ENCODE data around the gene PLCD3. TPM values are rescaled to one million over a fixed set of nuclear protein-coding genes. Genes with fewer than 3 reads are reported as not detected.

PLCD3 gene
- total and polyA plus RNA-seq, 5 donors, result 94.2 to 164 (median 133) TPM

- H3K27ac ChIP-seq (ENCODE audit: low read length), result peak overlapping the region; percentile 63
- intact Hi-C loops (cut with DNase I), result no loop called here
- WGBS, result 65% methylated on average over 3 of the region's 3 CpGs
- H3K4me1 ChIP-seq (ENCODE audit: control insufficient read depth, insufficient read depth, low read length), result peaks cover 5% of the 10 kb centered on the region
- H3K4me3 ChIP-seq (ENCODE audit: low read length), result no peak overlapping the region
- H3K9me3 ChIP-seq (ENCODE audit: control insufficient read depth, low read length), result no peaks in the 10 kb centered on the region
- H3K27me3 ChIP-seq (ENCODE audit: control insufficient read depth, insufficient read depth), result no peaks in the 10 kb centered on the region
- ATAC-seq (peak; percentile 15 to 28), DNase-seq (no peak)
Observed at GRCh38 chr17:45087504-45087975, 44.8 kb downstream of the PLCD3 start.

DNA sequence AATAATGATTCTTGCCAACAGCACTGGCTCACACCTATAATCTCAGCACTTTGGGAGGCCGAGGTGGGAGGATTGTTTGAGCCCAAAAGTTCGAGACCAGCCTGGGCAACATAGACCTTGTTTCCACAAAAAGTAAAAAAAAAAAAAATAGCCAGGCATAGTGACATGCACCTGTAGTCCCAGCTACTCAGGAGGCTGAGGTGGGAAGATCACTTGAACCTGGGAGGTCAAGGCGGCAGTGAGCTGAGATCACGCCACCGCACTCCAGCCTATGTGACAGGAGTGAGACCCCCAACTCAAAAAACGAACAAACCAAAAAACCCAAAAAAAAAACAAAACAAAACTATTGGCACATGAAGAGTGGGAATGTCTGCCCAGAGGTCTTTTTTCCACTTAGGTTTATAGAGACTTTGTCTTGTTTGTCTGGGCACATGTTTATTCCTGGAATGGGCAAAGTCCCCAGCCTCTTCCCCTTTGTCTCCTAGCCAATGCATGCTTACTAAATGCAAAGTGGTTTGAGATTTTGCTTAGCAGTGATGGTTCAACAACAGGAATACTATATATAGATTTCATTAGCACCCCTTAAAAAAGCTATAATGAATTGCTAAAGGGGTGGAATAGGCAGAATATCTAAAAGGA, 45.3 kb downstream of the PLCD3 start:
- H3K4me1 ChIP-seq (ENCODE audit: control insufficient read depth, insufficient read depth, low read length), result peaks cover 2% of the 10 kb centered on the region
- DNase-seq (no peak), ATAC-seq (no peak)
- H3K4me3 ChIP-seq (ENCODE audit: low read length), result no peak overlapping the region
- intact Hi-C loops (cut with DNase I), result no loop called here
- no peaks in the 10 kb centered on the region for H3K27me3 ChIP-seq (ENCODE audit: control insufficient read depth, insufficient read depth)
- WGBS, result 93% methylated on average over 6 of the region's 6 CpGs
- H3K9me3 ChIP-seq (ENCODE audit: control insufficient read depth, low read length), result no peaks in the 10 kb centered on the region
- no peak overlapping the region for H3K27ac ChIP-seq (ENCODE audit: low read length)

GRCh38 chr17:45086391-45086790, 45.9 kb downstream of the PLCD3 start:
- Histone ChIP-seq H3K4me1 (ENCODE audit: control insufficient read depth, insufficient read depth, low read length) (peaks cover 2% of the 10 kb centered on the region), H3K4me3 (ENCODE audit: low read length) (no peak overlapping the region), H3K9me3 (ENCODE audit: control insufficient read depth, low read length) (no peaks in the 10 kb centered on the region), H3K27me3 (ENCODE audit: control insufficient read depth, insufficient read depth) (no peaks in the 10 kb centered on the region), H3K27ac (ENCODE audit: low read length) (no peak overlapping the region)
- no peak for ATAC-seq
- WGBS, result 90% methylated on average over 4 of the region's 4 CpGs
- intact Hi-C loops (cut with DNase I), result no loop called here
- DNase-seq, result no peak

GRCh38 chr17:45081047-45081703, 51.1 kb downstream of the PLCD3 start:
- Histone ChIP-seq H3K27ac (ENCODE audit: low read length) (no peak overlapping the region), H3K4me1 (ENCODE audit: control insufficient read depth, insufficient read depth, low read length) (no peaks in the 10 kb centered on the region), H3K4me3 (ENCODE audit: low read length) (no peak overlapping the region), H3K27me3 (ENCODE audit: control insufficient read depth, insufficient read depth) (no peaks in the 10 kb centered on the region), H3K9me3 (ENCODE audit: control insufficient read depth, low read length) (no peaks in the 10 kb centered on the region)
- DNase-seq, result no peak
- WGBS, result 70% methylated on average over 6 of the region's 6 CpGs
- intact Hi-C loops (cut with DNase I), result no loop called here
- ATAC-seq, result no peak

DNA sequence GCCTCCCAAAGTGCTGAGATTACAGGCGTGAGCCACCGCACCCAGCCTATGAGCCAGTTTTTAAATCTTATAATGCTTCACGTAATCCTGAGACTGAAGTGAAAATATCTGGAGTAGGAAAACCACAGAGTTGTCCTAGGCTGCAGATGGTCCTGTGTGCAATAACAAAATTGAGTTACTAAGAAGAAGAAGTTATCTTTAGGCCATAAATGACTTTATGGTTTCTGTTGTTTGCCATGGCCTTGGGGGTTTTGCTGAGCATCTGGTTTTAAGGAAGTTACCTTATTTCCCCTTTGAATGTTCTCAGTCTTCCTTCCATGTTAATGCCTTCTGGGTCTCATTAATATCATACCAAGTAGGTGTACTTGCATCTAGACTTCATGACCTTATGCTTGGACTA, 54.7 kb downstream of the PLCD3 start:
- WGBS, result 87% methylated on average over 3 of the region's 3 CpGs
- intact Hi-C loops (cut with DNase I), result no loop called here
- no peak overlapping the region for H3K4me3 ChIP-seq (ENCODE audit: low read length)
- no peaks in the 10 kb centered on the region for H3K27me3 ChIP-seq (ENCODE audit: control insufficient read depth, insufficient read depth)
- ATAC-seq, result no peak
- no peak overlapping the region for H3K27ac ChIP-seq (ENCODE audit: low read length)
- H3K4me1 ChIP-seq (ENCODE audit: control insufficient read depth, insufficient read depth, low read length), result no peaks in the 10 kb centered on the region
- H3K9me3 ChIP-seq (ENCODE audit: control insufficient read depth, low read length), result no peaks in the 10 kb centered on the region
- no peak for DNase-seq

DNA sequence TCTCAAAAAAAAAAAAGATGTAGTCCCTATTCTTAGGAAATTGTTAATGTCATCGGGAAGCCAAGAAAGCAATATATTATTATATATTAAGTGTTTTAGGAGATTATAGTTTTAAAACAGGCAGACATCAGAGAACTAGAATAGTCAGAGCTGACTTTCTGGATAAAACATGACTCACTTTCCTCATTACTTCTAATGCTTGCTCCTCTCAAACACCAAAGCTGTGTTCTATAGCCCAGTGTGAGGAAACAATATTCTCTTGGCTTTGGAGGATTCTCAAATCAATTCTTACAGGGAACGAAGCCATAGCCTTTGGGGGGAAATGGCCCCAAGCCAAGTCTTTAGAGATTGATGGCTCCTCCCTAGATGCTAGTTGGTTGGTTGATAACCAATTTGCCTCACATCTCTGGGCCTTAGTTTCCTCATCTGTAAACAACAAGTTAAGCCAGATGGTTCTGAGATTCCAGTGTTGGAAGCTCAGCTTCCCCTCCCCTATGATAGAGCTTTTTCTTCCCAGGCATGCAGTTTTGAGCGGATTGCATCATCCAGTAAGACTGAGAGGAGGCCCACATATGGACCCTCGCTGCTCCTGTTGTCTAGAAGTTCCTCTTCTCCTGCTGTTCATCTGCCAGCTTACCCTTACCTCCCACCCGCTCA, 58.8 kb downstream of the PLCD3 start:
- H3K4me1 ChIP-seq (ENCODE audit: control insufficient read depth, insufficient read depth, low read length), result no peaks in the 10 kb centered on the region
- intact Hi-C loops (cut with DNase I), result no loop called here

DNA sequence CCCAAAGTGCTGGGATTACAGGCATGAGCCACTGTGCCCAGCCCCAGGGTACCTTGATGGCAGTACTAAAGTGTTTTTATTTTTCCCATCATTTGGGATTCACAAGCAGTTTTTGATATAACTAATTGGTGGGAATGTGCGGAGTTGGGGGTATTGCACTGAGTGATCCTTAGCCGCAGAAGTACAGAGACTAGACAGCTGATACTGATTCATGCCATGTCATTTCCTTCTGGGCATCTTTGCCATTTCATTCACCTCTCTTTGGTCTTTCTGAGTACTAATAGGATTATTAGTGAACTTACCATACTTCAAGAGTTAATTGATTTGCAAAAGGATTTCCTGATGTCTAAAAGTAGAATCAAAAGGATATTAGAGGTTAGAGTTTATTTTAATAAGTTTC, 61.5 kb downstream of the PLCD3 start:
- Histone ChIP-seq H3K4me1 (ENCODE audit: control insufficient read depth, insufficient read depth, low read length) (peaks cover 2% of the 10 kb centered on the region), H3K9me3 (ENCODE audit: control insufficient read depth, low read length) (no peaks in the 10 kb centered on the region), H3K27me3 (ENCODE audit: control insufficient read depth, insufficient read depth) (no peaks in the 10 kb centered on the region), H3K27ac (ENCODE audit: low read length) (no peak overlapping the region), H3K4me3 (ENCODE audit: low read length) (no peak overlapping the region)
- ATAC-seq (no peak), DNase-seq (no peak)
- 94% methylated on average over 2 of the region's 2 CpGs for WGBS
- intact Hi-C loops (cut with DNase I), result no loop called here

More for the DNA sequence above, 58.8 kb downstream of the PLCD3 start:
- H3K27ac ChIP-seq (ENCODE audit: low read length), result peak overlapping the region; percentile 17
- no peaks in the 10 kb centered on the region for H3K9me3 ChIP-seq (ENCODE audit: control insufficient read depth, low read length)
- H3K27me3 ChIP-seq (ENCODE audit: control insufficient read depth, insufficient read depth), result no peaks in the 10 kb centered on the region
- peak; percentile 78 to 79 for ATAC-seq
- no peak overlapping the region for H3K4me3 ChIP-seq (ENCODE audit: low read length)
- 64% methylated on average over 5 of the region's 5 CpGs for WGBS
- DNase-seq, result peak in 1 of 3 donors; percentile 43

GRCh38 chr17:45070001-45070400, 62.3 kb downstream of the PLCD3 start:
- Histone ChIP-seq H3K4me1 (ENCODE audit: control insufficient read depth, insufficient read depth, low read length) (peaks cover 2% of the 10 kb centered on the region), H3K27ac (ENCODE audit: low read length) (no peak overlapping the region), H3K4me3 (ENCODE audit: low read length) (no peak overlapping the region), H3K27me3 (ENCODE audit: control insufficient read depth, insufficient read depth) (no peaks in the 10 kb centered on the region), H3K9me3 (ENCODE audit: control insufficient read depth, low read length) (no peaks in the 10 kb centered on the region)
- DNase-seq (no peak), ATAC-seq (no peak)
- intact Hi-C loops (cut with DNase I), result no loop called here
- 81% methylated on average over 8 of the region's 8 CpGs for WGBS

DNA sequence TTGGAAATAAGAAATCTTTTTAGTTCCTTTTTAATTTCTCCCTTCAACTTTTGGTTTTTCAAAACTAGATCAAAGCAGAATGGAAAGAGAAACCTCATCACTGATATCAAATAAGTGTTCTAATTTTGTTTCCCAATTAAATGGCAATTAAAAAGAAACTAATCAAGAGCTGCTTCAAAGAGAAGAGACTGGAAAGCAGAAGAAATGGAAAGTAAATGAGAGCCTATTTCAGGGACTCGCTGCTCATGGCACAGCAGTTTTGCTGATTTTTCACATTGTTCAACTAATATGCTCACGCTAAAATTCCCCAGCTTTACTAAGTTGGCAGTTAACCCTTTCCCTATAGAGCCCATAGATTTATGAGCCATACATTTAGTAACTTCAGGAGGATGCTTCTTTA, 64.7 kb downstream of the PLCD3 start:
- H3K27ac ChIP-seq (ENCODE audit: low read length), result no peak overlapping the region
- no peak overlapping the region for H3K4me3 ChIP-seq (ENCODE audit: low read length)
- no peak for DNase-seq
- 73% methylated on average over 2 of the region's 2 CpGs for WGBS
- H3K4me1 ChIP-seq (ENCODE audit: control insufficient read depth, insufficient read depth, low read length), result peaks cover 2% of the 10 kb centered on the region
- H3K27me3 ChIP-seq (ENCODE audit: control insufficient read depth, insufficient read depth), result no peaks in the 10 kb centered on the region
- intact Hi-C loops (cut with DNase I), result no loop called here
- no peak for ATAC-seq
- H3K9me3 ChIP-seq (ENCODE audit: control insufficient read depth, low read length), result no peaks in the 10 kb centered on the region

- intact Hi-C loops (cut with DNase I), result no loop called here
- H3K27me3 ChIP-seq (ENCODE audit: control insufficient read depth, insufficient read depth), result no peaks in the 10 kb centered on the region
- no peaks in the 10 kb centered on the region for H3K9me3 ChIP-seq (ENCODE audit: control insufficient read depth, low read length)
- DNase-seq (no peak), ATAC-seq (no peak)
- H3K4me3 ChIP-seq (ENCODE audit: low read length), result no peak overlapping the region
- WGBS, result 14% methylated on average over 1 of the region's 1 CpG
- H3K4me1 ChIP-seq (ENCODE audit: control insufficient read depth, insufficient read depth, low read length), result peaks cover 2% of the 10 kb centered on the region
- H3K27ac ChIP-seq (ENCODE audit: low read length), result no peak overlapping the region
Observed at GRCh38 chr17:45063198-45063597, 69.1 kb downstream of the PLCD3 start.

DNA sequence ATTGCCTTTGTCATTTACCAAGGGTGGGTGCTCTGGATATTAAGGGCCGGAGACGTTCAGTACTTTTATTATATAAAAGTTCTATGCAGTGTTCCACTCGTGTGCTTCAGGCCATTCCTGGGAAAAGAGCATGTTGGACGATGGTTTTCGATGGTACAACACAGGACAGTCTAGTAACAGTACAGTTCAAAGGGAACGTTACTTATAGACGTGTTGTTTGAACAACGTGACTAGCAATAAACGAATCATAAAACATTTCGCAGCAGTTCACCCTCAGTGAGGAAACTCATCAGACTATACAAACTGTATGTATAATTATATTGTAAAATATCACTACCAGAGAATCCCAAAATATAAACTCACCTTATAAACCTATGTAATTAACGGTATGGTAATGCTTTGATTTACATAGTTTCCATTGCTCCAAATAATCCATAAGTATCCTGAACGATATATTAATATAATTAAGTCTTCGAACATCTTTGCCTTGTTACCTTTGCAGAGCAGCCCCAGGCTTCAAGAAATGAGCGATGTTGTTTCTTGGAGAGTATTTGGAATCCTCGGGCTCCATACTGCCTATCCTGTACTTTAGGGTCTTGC, 70.6 kb downstream of the PLCD3 start:
- no peaks in the 10 kb centered on the region for H3K27me3 ChIP-seq (ENCODE audit: control insufficient read depth, insufficient read depth)
- no peak for DNase-seq
- peak overlapping the region; percentile 43 for H3K27ac ChIP-seq (ENCODE audit: low read length)
- H3K9me3 ChIP-seq (ENCODE audit: control insufficient read depth, low read length), result no peaks in the 10 kb centered on the region
- H3K4me1 ChIP-seq (ENCODE audit: control insufficient read depth, insufficient read depth, low read length), result peaks cover under 1% of the 10 kb centered on the region
- 12% methylated on average over 15 of the region's 15 CpGs for WGBS
- no peak for ATAC-seq
- intact Hi-C loops (cut with DNase I), result no loop called here
- peak overlapping the region; percentile 91 for H3K4me3 ChIP-seq (ENCODE audit: low read length)

Measured in right cardiac atrium (tissue), 5 donors.